ENCODE data around the gene DDAH2.

The DDAH2 gene

DNA sequence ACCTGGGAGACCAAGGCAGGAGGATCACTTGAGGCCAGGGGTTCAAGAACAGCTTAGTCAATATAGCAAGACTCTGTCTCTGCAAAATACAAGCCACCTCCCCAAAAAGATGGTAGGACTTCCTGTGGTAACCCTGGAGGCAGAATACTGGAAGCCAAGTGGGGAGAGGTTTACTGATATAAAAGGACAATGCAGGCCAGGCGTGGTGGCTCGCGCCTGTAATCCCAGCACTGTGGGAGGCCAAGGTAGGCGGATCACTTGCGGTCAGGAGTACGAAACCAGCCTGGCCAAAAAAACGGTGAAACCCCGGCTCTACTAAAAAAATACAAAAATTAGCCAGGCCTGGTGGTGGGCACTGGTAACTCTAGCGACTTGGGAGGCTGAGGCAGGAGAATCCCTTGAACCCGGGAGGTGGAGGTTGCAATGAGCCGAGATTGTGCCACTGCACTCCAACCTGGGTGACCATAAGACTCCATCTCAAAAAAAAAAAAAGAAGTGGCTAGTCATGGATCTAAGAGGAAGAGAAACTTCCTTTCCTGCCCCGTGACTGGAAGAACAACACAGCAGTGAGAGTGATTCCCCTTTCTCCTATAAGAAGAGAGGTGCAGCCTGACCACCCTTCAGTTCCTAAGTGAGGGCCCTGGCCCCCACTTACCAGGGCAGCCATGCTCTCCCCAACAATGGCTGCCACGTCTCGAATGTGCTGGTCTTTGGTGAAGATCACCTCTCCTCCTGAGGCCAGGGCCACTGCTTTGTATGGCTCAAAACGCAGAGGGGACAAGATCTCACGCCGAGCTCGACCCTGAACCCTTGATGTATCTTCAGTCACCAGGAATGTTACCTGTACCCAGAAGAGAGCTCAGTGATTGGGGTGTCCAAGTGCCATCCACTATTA, 39.5 kb upstream of the DDAH2 start:
- TF ChIP-seq SIN3A (IDR thresholded peaks at IDR 0.05; ENCODE audit: borderline replicate concordance, insufficient read depth, low read length) (no peak), TAF1 (IDR thresholded peaks at IDR 0.05; ENCODE audit: borderline replicate concordance, insufficient read depth, low read length) (no peak), REST (IDR thresholded peaks at IDR 0.05; ENCODE audit: insufficient read depth in 1 of 2, low read depth in 2 of 2, low read length in 2 of 2) (no peak), FOXP2 (optimal IDR thresholded peaks at IDR 0.05; ENCODE audit: borderline replicate concordance, extremely low read depth, extremely low read length, insufficient read depth) (no peak), POLR2AphosphoS5 (IDR thresholded peaks at IDR 0.05; ENCODE audit: low read depth, low read length) (no peak)

- no peak for TF ChIP-seq TAF1 (IDR thresholded peaks at IDR 0.05; ENCODE audit: borderline replicate concordance, insufficient read depth, low read length)
- no peak for TF ChIP-seq SIN3A (IDR thresholded peaks at IDR 0.05; ENCODE audit: borderline replicate concordance, insufficient read depth, low read length)
- TF ChIP-seq POLR2AphosphoS5 (IDR thresholded peaks at IDR 0.05; ENCODE audit: low read depth, low read length), result no peak
These were observed 38.1 kb upstream of the DDAH2 start for GRCh38 chr6:31767096-31767645.

DNA sequence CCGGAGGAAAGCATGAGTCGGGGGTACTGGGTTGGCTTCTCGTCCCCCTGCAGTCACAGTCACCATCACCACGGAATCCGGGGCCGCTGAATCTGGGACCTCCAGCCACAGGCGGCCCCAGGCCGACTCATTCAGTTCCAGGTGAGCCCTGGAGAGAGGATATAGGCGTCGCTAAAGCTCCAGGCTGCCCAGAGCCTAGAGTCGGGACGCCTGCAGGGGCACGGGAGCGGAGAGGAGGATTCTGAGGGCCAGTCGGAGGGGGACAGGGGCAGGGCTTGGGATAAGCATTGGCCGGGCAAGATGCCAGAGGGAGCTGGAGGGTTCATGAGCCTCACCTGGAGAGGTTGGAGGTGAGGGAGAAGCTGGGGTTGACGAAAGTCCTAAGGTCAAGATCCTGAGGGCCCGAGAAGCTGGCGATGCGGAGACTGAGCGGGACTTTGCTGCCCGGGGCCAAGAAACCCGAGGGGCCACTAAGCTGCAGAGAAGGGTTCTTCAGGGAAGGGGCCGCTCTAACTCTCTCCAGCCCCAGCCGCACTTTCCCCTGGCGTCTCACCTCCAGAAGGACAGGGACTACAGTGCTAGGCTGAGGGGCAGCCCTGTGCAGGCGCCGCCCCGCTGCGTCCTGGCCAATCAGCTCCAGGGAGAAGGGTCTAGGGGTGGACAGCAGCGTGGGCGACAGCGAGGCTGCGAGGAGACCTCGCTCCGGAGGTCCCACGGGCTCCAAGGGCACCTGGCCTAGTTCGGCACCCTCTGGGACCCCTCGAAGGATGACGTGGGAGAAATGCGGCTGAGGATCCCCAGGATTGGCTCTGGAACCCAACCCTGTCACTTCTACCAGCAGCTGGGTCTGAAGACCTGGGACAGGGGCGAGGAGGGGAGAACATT, 37.1 kb upstream of the DDAH2 start:
- TF ChIP-seq POLR2AphosphoS5 (IDR thresholded peaks at IDR 0.05; ENCODE audit: low read depth, low read length) (no peak), FOXP2 (optimal IDR thresholded peaks at IDR 0.05; ENCODE audit: borderline replicate concordance, extremely low read depth, extremely low read length, insufficient read depth) (no peak), SIN3A (IDR thresholded peaks at IDR 0.05; ENCODE audit: borderline replicate concordance, insufficient read depth, low read length) (no peak), TAF1 (IDR thresholded peaks at IDR 0.05; ENCODE audit: borderline replicate concordance, insufficient read depth, low read length) (no peak), REST (IDR thresholded peaks at IDR 0.05; ENCODE audit: insufficient read depth in 1 of 2, low read depth in 2 of 2, low read length in 2 of 2) (no peak)

DNA sequence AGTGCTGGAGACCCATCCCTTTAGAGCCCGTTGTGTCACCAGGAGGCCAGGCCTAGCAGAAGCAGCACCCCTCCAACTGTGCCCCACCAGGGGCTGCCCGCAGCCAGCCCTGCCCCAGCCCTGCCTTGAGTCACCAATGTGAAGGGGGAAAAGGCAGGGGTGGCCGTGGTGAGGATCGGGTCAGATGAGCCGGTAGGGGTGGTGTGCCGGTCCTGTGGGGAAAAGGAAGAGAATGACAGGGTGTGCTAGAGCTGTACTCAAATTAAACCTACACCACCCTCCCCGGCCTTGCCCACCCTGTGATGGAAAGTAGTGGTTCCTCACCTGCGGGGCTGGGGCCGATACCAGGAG, 36.4 kb upstream of the DDAH2 start:
- no peak for TF ChIP-seq POLR2AphosphoS5 (IDR thresholded peaks at IDR 0.05; ENCODE audit: low read depth, low read length)
- no peak for TF ChIP-seq SIN3A (IDR thresholded peaks at IDR 0.05; ENCODE audit: borderline replicate concordance, insufficient read depth, low read length)
- TF ChIP-seq FOXP2 (optimal IDR thresholded peaks at IDR 0.05; ENCODE audit: borderline replicate concordance, extremely low read depth, extremely low read length, insufficient read depth), result no peak
- TF ChIP-seq TAF1 (IDR thresholded peaks at IDR 0.05; ENCODE audit: borderline replicate concordance, insufficient read depth, low read length), result no peak
- no peak for TF ChIP-seq REST (IDR thresholded peaks at IDR 0.05; ENCODE audit: insufficient read depth in 1 of 2, low read depth in 2 of 2, low read length in 2 of 2)

- TF ChIP-seq FOXP2 (optimal IDR thresholded peaks at IDR 0.05; ENCODE audit: borderline replicate concordance, extremely low read depth, extremely low read length, insufficient read depth), result no peak
- TF ChIP-seq REST (IDR thresholded peaks at IDR 0.05; ENCODE audit: insufficient read depth in 1 of 2, low read depth in 2 of 2, low read length in 2 of 2), result no peak
- no peak for TF ChIP-seq POLR2AphosphoS5 (IDR thresholded peaks at IDR 0.05; ENCODE audit: low read depth, low read length)
- no peak for TF ChIP-seq SIN3A (IDR thresholded peaks at IDR 0.05; ENCODE audit: borderline replicate concordance, insufficient read depth, low read length)
- no peak for TF ChIP-seq TAF1 (IDR thresholded peaks at IDR 0.05; ENCODE audit: borderline replicate concordance, insufficient read depth, low read length)
These were observed 35.1 kb upstream of the DDAH2 start for GRCh38 chr6:31764198-31764597.
